HEK293T (cell line): ENCODE measurements around the gene SELENOH.

Experiments used
- FOXK2 ChIP-seq: fragments of 450-650 bp; IDR thresholded peaks from 2 replicates; pipeline ENCODE4 v1.6.1; 2016; ENCODE audit warnings: mild to moderate bottlenecking
- FOXM1 ChIP-seq: fragments of 450-650 bp; IDR thresholded peaks from 2 replicates; pipeline ENCODE4 v1.6.1; 2017; ENCODE audit warnings: mild to moderate bottlenecking, borderline replicate concordance
- SP1 ChIP-seq: fragments of 450-650 bp; IDR thresholded peaks from 2 replicates; pipeline ENCODE4 v1.6.1; 2017
- SUZ12 ChIP-seq: fragments of 450-650 bp; IDR thresholded peaks from 2 replicates; pipeline ENCODE4 v1.6.1; 2016; ENCODE audit warnings: mild to moderate bottlenecking

- TF ChIP-seq FOXM1 (no peak), FOXK2 (no peak), SUZ12 (no peak), SP1 (no peak)
These were observed 9.9 kb downstream of the SELENOH start for GRCh38 chr11:57751176-57751575.
